Mesendoderm (in vitro differentiated cells): ENCODE results near the gene WDFY1.

Experiments used
- DNase-seq: peaks from one replicate; pipeline ENCODE4 v3.0.0; 2013
- H2AK5ac ChIP-seq: 2 replicates; pipeline ENCODE4 v1.6.1; 2013; ENCODE audit warnings: low read length, inconsistent platforms
- H2BK120ac ChIP-seq: 2 replicates; pipeline ENCODE4 v1.6.1; 2013; ENCODE audit warnings: low read depth, mild to moderate bottlenecking, low read length, moderate library complexity, mixed read lengths
- H2BK15ac ChIP-seq: replicated peaks from 2 replicates; pipeline ENCODE4 v1.6.1; 2013; ENCODE audit warnings: low read depth, mild to moderate bottlenecking, moderate library complexity
- H2BK5ac ChIP-seq: 2 replicates; pipeline ENCODE4 v1.6.1; 2013; ENCODE audit warnings: low read length, inconsistent platforms
- H3K18ac ChIP-seq: 2 replicates; pipeline ENCODE4 v1.6.1; 2013; ENCODE audit warnings: mild to moderate bottlenecking, low read length, mixed read lengths
- H3K23ac ChIP-seq: one replicate; pipeline ENCODE4 v1.6.1; 2013; ENCODE audit warnings: low read length
- H3K27ac ChIP-seq: 2 replicates; pipeline ENCODE4 v1.5.1; 2013; ENCODE audit warnings: low read depth, mild to moderate bottlenecking, inconsistent platforms, low read length, moderate library complexity
- H3K27me3 ChIP-seq: 2 replicates; pipeline ENCODE4 v1.6.1; 2013; ENCODE audit warnings: low read length, control low read depth, mild to moderate bottlenecking, inconsistent platforms; ENCODE audit not compliant: insufficient read depth, poor library complexity
- H3K36me3 ChIP-seq: 2 replicates; pipeline ENCODE4 v1.6.1; 2013; ENCODE audit warnings: low read length, inconsistent platforms; ENCODE audit not compliant: control insufficient read depth, insufficient read depth
- H3K4ac ChIP-seq: one replicate; pipeline ENCODE4 v1.6.1; 2013; ENCODE audit warnings: low read depth, mild to moderate bottlenecking, low read length, moderate library complexity
- H3K4me1 ChIP-seq: 2 replicates; pipeline ENCODE4 v1.6.1; 2013; ENCODE audit warnings: low read depth, low read length, inconsistent platforms; ENCODE audit not compliant: control insufficient read depth
- H3K4me2 ChIP-seq: 2 replicates; pipeline ENCODE4 v1.6.1; 2013; ENCODE audit warnings: low read length
- H3K4me3 ChIP-seq: 2 replicates; pipeline ENCODE4 v1.5.1; 2013; ENCODE audit warnings: mild to moderate bottlenecking, low read length
- H3K56ac ChIP-seq: one replicate; pipeline ENCODE4 v1.6.1; 2013; ENCODE audit warnings: low read length
- H3K79me1 ChIP-seq: 2 replicates; pipeline ENCODE4 v1.6.1; 2013; ENCODE audit warnings: low read length, inconsistent platforms
- H3K79me2 ChIP-seq: 2 replicates; pipeline ENCODE4 v1.6.1; 2013; ENCODE audit warnings: mild to moderate bottlenecking, low read length; ENCODE audit not compliant: control insufficient read depth, insufficient read depth
- H3K9ac ChIP-seq: 2 replicates; pipeline ENCODE4 v1.6.1; 2013; ENCODE audit warnings: low read length, inconsistent platforms
- H4K5ac ChIP-seq: one replicate; pipeline ENCODE4 v1.6.1; 2013; ENCODE audit warnings: low read length
- H4K8ac ChIP-seq: one replicate; pipeline ENCODE4 v1.6.1; 2013; ENCODE audit warnings: low read depth, mild to moderate bottlenecking, control low read depth, low read length, moderate library complexity
- WGBS: extraction: QIAGEN DNeasy Blood & Tissue Kit; methylation state at CpG from one replicate; pipeline ENCODE4 v1.1.7; 2013; ENCODE audit warnings: low lambda C conversion rate, missing lambda C conversion rate; ENCODE audit not compliant: insufficient coverage; ENCODE audit errors: extremely low coverage; 5-methylcytosine and 5-hydroxymethylcytosine counted together

WDFY1 gene

GRCh38 chr2:223901854-223902253 is 43.3 kb downstream of the WDFY1 start:
- WGBS, result no CpG with 5 or more reads among the region's 2 CpGs
- Histone ChIP-seq H3K9ac (no peak overlapping the region), H3K4me3 (no peak overlapping the region), H3K79me2 (no peaks in the 10 kb centered on the region), H2AK5ac (no peak overlapping the region), H3K79me1 (peaks cover 1% of the 10 kb centered on the region), H3K23ac (no peak overlapping the region), H2BK15ac (no peak overlapping the region), H3K27me3 (no peaks in the 10 kb centered on the region), H4K8ac (no peak overlapping the region), H2BK5ac (no peak overlapping the region), H3K18ac (no peak overlapping the region), H3K4me2 (no peak overlapping the region), H3K56ac (no peak overlapping the region), H4K5ac (no peak overlapping the region), H3K4me1 (no peaks in the 10 kb centered on the region), H3K4ac (no peak overlapping the region), H3K36me3 (peaks cover 1% of the 10 kb centered on the region), H2BK120ac (no peak overlapping the region), H3K27ac (no peak overlapping the region)
- no peak for DNase-seq

GRCh38 chr2:223901311-223901710 is 43.8 kb downstream of the WDFY1 start:
- Histone ChIP-seq H3K4me3 (no peak overlapping the region), H3K4ac (no peak overlapping the region), H4K8ac (no peak overlapping the region), H3K27ac (no peak overlapping the region), H3K9ac (no peak overlapping the region), H3K36me3 (peaks cover 1% of the 10 kb centered on the region), H3K18ac (no peak overlapping the region), H3K23ac (no peak overlapping the region), H2BK5ac (no peak overlapping the region), H3K4me2 (no peak overlapping the region), H3K56ac (no peak overlapping the region), H2BK15ac (no peak overlapping the region), H3K79me1 (peaks cover 1% of the 10 kb centered on the region), H3K4me1 (no peaks in the 10 kb centered on the region), H3K27me3 (no peaks in the 10 kb centered on the region), H4K5ac (no peak overlapping the region), H3K79me2 (no peaks in the 10 kb centered on the region), H2BK120ac (no peak overlapping the region), H2AK5ac (no peak overlapping the region)
- no CpG with 5 or more reads among the region's 5 CpGs for WGBS
- no peak for DNase-seq

DNA sequence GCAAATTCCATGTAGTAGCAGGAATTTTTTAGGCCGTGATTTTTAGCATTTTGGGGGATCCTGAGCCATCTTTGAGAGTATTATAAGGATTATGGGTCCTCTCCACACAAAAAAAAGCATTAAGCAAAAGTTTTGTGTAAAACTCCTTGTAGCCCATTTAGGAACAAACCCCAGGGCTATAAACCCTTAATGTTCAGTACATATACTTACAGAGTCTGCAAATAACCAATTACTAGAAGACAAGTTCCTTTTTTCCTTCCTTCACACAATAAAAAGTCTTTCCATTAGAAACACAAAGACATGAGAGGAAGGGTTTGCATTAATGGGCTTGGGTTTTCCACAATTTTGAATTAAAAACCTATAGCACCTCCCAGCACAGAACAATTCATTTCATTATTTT is 44.6 kb downstream of the WDFY1 start:
- no peak overlapping the region for H2BK5ac ChIP-seq
- H3K56ac ChIP-seq, result no peak overlapping the region
- no peak overlapping the region for H3K4ac ChIP-seq
- no peak overlapping the region for H4K8ac ChIP-seq
- no peak overlapping the region for H3K4me2 ChIP-seq
- no peak overlapping the region for H2BK120ac ChIP-seq
- H3K9ac ChIP-seq, result no peak overlapping the region
- no peak overlapping the region for H3K23ac ChIP-seq
- no peaks in the 10 kb centered on the region for H3K79me1 ChIP-seq
- H2BK15ac ChIP-seq, result no peak overlapping the region
- no peaks in the 10 kb centered on the region for H3K27me3 ChIP-seq
- WGBS, result no CpG with 5 or more reads among the region's 1 CpG
- peaks cover 1% of the 10 kb centered on the region for H3K36me3 ChIP-seq
- H3K4me1 ChIP-seq, result no peaks in the 10 kb centered on the region
- DNase-seq, result no peak
- no peak overlapping the region for H3K18ac ChIP-seq
- H2AK5ac ChIP-seq, result no peak overlapping the region
- H4K5ac ChIP-seq, result no peak overlapping the region
- H3K79me2 ChIP-seq, result no peaks in the 10 kb centered on the region
- H3K4me3 ChIP-seq, result no peak overlapping the region
- H3K27ac ChIP-seq, result no peak overlapping the region

DNA sequence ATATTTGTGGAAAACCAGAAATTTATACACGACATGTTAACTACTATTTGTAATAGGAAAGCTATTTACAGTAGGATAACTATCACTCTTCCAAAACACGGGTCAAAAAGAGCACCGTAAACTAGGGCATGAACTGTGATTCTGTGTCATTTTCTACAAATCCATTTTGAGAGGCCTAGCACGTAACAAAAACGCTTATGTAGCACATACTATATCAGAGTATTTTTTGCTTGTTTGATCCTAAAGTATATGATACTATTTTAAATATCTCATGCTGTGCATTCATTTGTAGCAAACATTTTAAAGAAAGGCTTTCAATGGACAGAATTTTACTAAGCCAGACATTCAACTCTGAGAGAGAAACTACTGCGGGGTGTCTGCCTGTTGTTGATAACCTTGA is 45.1 kb downstream of the WDFY1 start:
- no peak overlapping the region for H3K4me3 ChIP-seq
- H3K36me3 ChIP-seq, result peaks cover 1% of the 10 kb centered on the region
- H3K56ac ChIP-seq, result no peak overlapping the region
- H3K4me2 ChIP-seq, result no peak overlapping the region
- H4K5ac ChIP-seq, result no peak overlapping the region
- H4K8ac ChIP-seq, result no peak overlapping the region
- H3K27me3 ChIP-seq, result no peaks in the 10 kb centered on the region
- no peaks in the 10 kb centered on the region for H3K4me1 ChIP-seq
- no peak overlapping the region for H3K23ac ChIP-seq
- no peaks in the 10 kb centered on the region for H3K79me2 ChIP-seq
- no peak for DNase-seq
- no peak overlapping the region for H3K4ac ChIP-seq
- no peak overlapping the region for H2BK5ac ChIP-seq
- no peak overlapping the region for H2BK15ac ChIP-seq
- no peak overlapping the region for H3K27ac ChIP-seq
- H3K18ac ChIP-seq, result no peak overlapping the region
- H2BK120ac ChIP-seq, result no peak overlapping the region
- no peaks in the 10 kb centered on the region for H3K79me1 ChIP-seq
- no CpG with 5 or more reads among the region's 6 CpGs for WGBS
- no peak overlapping the region for H3K9ac ChIP-seq
- no peak overlapping the region for H2AK5ac ChIP-seq

GRCh38 chr2:223897669-223898330 is 47.3 kb downstream of the WDFY1 start:
- DNase-seq, result no peak
- Histone ChIP-seq H3K4me1 (no peaks in the 10 kb centered on the region), H2AK5ac (no peak overlapping the region), H4K5ac (no peak overlapping the region), H3K79me2 (no peaks in the 10 kb centered on the region), H2BK120ac (no peak overlapping the region), H2BK15ac (no peak overlapping the region), H3K4me2 (no peak overlapping the region), H3K56ac (no peak overlapping the region), H3K4ac (no peak overlapping the region), H3K79me1 (no peaks in the 10 kb centered on the region), H3K36me3 (peaks cover 6% of the 10 kb centered on the region), H3K27me3 (no peaks in the 10 kb centered on the region), H3K23ac (no peak overlapping the region), H4K8ac (no peak overlapping the region), H3K27ac (no peak overlapping the region), H3K4me3 (no peak overlapping the region), H3K18ac (no peak overlapping the region), H2BK5ac (no peak overlapping the region), H3K9ac (no peak overlapping the region)
- no CpG with 5 or more reads among the region's 5 CpGs for WGBS

DNA sequence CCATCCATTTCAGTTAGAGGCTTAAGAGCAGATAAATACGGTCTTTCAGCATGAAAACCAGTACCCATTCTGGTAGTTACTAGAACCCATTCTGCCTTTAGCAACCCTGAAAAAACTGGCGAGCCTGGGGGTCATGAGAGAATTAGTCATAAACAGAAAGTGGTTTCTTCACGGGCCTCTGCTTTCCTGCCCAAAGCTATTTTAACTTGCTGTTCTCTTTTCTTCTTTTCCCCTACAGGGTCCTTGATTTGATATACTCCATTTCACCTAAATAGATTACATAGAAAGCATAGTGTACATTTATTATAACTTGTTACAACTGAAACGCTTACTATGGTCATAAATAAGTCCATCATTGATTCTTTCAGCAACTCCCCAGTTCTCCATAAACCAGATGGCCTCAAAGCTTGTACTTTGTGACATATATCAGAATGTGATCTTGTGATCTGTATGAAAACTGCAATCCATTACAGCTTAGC is 48.3 kb downstream of the WDFY1 start:
- Histone ChIP-seq H4K8ac (no peak overlapping the region), H3K56ac (no peak overlapping the region), H2AK5ac (no peak overlapping the region), H3K27ac (no peak overlapping the region), H2BK15ac (no peak overlapping the region), H3K27me3 (no peaks in the 10 kb centered on the region), H3K23ac (no peak overlapping the region), H2BK5ac (no peak overlapping the region), H3K9ac (no peak overlapping the region), H3K18ac (no peak overlapping the region), H3K79me1 (no peaks in the 10 kb centered on the region), H3K36me3 (peaks cover 6% of the 10 kb centered on the region), H3K4me2 (no peak overlapping the region), H3K4ac (no peak overlapping the region), H3K4me1 (no peaks in the 10 kb centered on the region), H3K79me2 (no peaks in the 10 kb centered on the region), H4K5ac (no peak overlapping the region), H2BK120ac (no peak overlapping the region), H3K4me3 (no peak overlapping the region)
- no CpG with 5 or more reads among the region's 4 CpGs for WGBS
- DNase-seq, result no peak
